Endometrial microvascular endothelial cells (primary cell): ENCODE measurements around the gene OR6F1. TPM values are rescaled to one million over a fixed set of nuclear protein-coding genes. Genes with fewer than 3 reads are reported as not detected.
"Not testable (repeated sequence)": the region's sequence is repeated elsewhere in the genome, so short reads cannot be mapped to it uniquely, and the experiment has no call there.

Source experiments
- in situ Hi-C: cut with HindIII; loops from 2 replicates; pipeline ENCODE4 v1.10.0; 2017; ENCODE audit warnings: low sequenced_read_pairs, low pct_unique_long_range_greater_than_20kb; ENCODE audit errors: inconsistent ontology term
- total RNA-seq: library from RNA; depleted of rRNA; stranded (reverse); fragments of >200 nt; gene quantifications from one replicate; pipeline ENCODE4 v1.2.3, GENCODE V29; 2015; ENCODE audit errors: inconsistent ontology term

Gene OR6F1
- total RNA-seq, result not detected

DNA sequence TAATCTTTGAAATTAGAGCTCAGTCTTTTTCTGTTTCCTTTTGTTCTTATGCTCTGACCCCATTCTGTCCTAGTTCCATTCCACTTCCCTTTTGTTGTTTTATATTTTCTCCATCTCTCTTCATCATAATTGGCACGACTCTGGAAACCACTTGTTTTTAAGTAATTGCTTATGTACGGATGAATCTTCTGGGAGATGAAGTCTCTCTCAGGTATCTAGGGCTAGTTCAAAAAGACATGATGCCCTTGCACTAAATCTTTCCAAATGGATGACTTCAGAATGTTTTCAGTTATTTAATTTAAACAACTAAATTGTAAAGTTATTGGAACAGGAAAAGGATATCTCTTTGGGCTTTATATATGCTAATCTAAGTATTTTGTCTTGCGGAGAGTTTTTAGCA, at the start of gene OR6F1:
Gene OR6F1 (minus strand): TSS at position 101 of the 400 bp plus-strand sequence. CDS start 3,891 bp downstream, outside the sequence.
- in situ Hi-C loops, result no loop called here

DNA sequence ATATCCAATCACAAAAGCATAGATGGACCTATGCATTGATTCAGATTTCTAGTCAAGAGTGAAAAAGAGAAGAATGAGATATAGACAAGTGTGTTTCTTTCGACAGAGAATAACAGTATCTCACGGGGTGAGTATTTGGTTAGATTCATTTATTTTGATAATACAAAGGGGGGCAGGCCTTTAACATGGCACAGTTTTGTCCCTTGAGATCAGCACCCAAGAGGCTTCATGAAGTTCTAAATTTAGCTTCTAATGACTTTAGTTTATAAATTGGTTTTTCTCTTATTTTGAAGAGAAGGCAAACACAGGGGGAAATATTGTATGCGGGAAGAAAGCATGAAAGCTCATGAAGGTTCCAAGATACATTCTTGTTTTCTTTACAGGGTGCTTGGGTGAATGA, 44.0 kb upstream of the OR6F1 start, which contains the start of gene OR1C1:
Gene OR1C1 (minus strand): TSS at position 101 of the 400 bp plus-strand sequence. CDS start 2,150 bp downstream, outside the sequence.
- in situ Hi-C loops, result no loop called here

DNA sequence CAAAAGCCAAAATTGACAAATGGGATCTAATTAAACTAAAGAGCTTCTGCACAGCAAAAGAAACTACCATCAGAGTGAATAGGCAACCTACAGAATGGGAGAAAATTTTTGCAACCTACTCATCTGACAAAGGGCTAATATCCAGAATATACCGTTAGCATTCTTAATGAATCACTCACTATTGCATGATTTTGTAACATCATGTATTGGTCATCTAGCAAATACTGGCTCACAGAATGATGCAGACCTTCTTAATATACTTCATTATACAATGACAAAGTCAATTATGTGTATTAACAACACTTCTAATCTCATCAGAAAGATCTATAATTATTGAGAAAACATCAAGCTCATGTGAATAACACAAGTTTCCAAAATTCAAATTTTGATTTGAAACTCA, 37.9 kb upstream of the OR6F1 start:
- in situ Hi-C loops, result not testable (repeated sequence)

DNA sequence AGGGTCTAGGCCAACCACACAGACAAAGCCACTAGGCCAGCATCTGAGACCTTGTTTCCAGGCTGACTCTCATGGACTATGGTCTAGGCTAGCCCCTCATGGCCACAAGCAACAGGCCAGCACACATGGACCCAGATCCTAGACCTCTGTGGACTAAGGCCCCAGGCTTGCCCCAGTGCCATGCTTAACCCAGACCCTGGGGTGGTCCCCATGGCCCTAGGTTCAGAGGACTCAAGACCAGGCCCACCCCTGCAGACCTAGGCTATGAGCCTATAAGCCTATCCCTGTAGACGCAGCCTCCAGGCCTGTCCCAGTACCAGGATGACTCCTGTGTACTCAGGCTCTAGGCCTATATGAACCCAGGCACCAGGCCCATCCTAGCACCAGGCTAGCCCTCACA, 33.4 kb upstream of the OR6F1 start:
- in situ Hi-C loops, result no loop called here

DNA sequence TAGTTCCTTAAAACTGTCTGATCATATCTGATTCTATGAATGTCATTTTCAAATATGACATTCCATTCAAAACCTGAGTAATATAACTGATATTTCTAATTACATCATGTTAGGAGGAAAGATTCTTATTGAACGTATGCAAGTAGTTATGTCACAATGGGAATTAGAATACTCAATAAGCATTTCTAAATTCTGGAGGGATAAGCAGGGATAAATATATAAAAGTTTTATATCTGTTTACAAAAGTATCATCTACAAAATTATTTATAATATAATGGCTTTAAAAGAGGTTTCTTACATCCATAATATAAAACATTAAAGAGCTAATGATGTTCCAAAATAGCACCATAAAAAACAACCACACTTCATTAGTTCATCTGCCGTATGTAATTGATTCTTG, 31.6 kb upstream of the OR6F1 start, which contains the start of gene OR14A2:
Gene OR14A2 (minus strand): TSS at position 101 of the 400 bp plus-strand sequence.
- in situ Hi-C loops, result no loop called here

DNA sequence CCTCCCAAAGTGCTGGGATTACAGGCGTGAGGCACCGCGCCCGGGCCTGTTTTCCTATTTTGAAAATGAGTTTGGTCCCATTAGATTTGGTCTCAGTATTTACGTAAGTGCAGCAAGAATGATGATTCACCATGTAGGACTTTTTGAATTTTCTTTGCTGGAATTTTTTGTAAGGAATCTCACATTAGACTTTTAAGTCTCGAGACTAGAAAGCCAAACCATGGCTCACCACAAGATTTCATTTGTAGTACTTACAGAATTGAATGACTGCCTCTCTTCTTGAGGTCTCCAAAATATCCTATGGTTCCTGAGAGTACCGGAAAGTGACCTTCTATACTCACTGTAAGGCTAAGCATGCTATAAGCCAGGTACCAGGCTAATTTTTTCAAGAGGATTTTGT, 31.2 kb upstream of the OR6F1 start:
- in situ Hi-C loops, result no loop called here

DNA sequence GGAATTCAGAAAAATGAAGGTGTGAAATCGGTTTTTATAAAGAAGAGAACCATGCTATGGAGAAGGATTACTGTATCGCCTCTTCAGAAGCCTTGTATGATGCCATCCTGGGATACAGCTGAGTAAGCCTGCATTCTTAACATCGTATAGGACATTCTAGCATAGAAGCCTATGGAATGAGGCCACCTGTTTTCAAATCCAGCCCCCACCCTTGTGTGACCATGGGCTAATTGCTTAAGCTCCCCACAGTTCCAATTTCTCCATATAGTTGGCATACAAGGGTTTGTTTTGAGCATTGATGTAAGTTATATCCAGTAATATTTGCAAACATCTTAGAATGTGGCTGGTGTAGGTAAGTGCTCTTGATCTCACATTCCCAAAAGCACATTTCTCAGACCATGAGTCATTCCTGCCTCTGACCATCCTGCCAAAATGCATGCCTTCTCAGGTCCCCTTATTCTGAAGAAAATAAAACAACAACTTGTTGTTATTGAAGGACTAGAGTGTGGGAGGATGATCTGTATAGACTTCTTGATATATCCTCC, 30.0 kb upstream of the OR6F1 start:
- in situ Hi-C loops, result no loop called here

DNA sequence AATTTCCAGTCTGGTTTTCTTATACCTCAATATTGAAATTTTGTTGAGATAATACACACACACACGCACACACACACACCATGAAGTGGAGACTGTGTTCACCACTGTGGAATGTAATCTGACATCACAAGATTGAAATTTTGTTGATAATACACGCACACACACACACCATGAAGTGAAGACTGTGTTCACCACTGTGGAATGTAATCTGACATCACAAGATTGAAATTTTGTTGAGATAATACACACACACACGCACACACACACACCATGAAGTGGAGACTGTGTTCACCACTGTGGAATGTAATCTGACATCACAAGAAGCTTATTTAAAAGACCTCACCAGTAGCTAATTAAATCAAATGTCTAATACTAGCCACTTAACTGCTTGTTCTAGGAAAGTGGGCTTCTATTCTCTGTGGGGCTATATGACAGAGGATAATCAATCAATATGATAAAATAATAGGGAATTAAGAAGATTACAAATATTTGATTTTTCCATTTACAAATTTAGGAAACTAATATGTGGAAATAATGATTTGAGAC, 25.8 kb upstream of the OR6F1 start:
- in situ Hi-C loops, result not testable (repeated sequence)

DNA sequence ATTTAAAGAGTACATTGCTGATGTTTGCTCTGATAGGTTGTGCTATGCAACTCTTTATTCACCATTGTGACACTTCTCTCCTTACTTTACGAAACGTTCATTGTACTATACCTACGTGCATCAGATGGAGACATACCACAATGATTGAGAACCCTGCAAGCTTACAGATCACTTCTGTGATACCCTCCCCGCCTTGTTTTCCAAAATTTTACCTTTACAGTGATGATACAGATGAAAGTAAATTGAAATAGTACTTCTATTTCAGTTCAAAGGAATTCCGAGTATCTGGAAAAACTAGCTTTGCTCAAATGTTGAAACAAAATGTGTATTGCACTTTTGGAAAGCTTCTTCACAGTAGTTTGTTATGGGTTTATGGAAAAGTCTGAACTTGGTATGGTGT, 25.3 kb upstream of the OR6F1 start:
- in situ Hi-C loops, result no loop called here

DNA sequence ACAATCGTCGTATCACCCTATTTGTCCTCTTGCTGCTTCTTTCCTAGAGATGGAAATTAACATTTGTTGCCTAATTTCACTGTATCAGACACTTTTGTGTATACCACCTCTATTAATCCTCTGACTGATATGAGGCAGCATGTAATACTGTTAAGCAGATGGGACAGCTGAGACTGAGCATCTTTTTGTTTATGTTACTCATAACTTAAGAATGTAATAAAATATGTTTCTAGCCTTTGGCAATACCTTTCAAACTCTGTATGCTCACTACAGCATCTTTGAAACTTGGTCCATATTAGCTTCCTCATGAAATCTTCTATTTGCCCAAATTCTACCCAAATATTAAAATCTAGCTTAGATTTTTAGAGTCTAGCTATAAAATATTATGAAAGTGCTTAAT, 24.3 kb upstream of the OR6F1 start:
- in situ Hi-C loops, result no loop called here

DNA sequence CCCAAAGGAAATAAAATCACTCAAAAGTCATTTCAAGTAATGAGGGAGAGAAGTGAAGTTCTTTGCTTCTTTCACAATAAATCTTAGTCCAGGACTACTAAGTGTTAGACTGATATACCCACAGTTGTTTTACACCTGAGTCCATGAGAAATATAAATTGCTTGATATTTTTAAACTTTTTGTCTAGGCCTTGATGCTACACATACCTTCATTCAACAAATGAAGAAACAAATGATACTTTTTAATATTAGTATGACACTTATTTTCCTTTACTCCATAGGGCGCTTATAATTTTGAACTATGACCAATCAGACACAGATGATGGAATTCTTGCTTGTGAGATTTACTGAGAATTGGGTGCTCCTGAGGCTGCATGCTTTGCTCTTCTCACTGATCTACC, 21.9 kb upstream of the OR6F1 start, which contains the start of gene OR14K1:
Gene OR14K1 (plus strand): TSS at position 301 of the 400 bp plus-strand sequence. CDS start 0 bp downstream, at position 301.
- in situ Hi-C loops, result no loop called here

DNA sequence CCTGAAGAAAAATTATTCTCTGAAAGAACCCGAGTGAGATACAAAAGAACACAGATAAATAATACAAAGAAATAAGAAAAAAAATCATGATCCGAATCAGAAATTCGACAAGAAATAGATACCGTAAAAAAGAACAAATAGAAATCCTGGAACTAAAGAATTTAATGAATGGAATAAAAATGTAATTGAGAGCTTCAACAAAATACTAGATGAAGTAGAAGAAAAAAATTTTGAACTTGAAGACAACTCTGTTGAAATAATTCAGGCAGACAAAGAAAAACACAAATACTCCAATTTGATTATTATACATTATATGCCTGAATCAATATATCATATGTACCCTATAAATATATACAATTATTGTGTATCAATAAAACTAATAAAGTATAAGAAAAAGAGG, 4.8 kb upstream of the OR6F1 start:
- in situ Hi-C loops, result no loop called here

DNA sequence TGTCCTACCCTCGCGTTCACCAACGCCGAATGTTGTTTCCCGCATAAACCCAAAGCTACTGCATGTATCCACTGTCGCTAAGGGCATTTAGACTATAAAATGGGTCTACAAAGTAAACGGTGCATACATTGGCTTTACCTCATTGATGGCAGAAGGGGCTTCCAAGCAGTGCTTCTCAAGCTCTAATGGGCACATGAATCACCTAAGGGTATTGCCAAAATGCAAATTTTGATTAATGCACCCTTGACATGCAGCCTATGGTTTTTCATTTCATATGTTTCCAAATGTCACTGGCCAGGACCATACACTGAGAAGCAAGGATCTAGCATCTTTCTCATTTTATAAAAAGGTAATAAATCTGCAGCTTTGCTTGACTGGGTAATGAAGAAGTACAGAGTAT, 2.7 kb downstream of the OR6F1 start:
- in situ Hi-C loops, result no loop called here

DNA sequence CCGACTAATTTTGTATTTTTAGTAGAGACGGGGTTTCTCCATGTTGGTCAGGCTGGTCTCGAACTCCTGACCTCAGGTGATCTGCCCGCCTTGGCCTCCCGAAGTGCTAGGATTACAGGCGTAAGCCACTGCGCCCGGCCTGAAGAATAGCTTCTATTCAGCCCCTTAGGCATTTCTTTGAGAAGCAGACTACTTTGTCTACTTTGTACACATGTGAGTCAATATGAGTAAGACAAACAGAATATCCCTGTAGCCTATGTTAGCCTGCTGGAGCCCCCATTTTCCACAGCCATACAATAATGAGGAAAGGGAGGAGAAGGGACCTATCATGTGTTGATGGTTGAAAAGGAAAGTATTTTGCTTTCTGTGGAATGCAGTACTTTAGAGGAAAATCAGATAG, 5.8 kb downstream of the OR6F1 start:
- in situ Hi-C loops, result not testable (repeated sequence)

DNA sequence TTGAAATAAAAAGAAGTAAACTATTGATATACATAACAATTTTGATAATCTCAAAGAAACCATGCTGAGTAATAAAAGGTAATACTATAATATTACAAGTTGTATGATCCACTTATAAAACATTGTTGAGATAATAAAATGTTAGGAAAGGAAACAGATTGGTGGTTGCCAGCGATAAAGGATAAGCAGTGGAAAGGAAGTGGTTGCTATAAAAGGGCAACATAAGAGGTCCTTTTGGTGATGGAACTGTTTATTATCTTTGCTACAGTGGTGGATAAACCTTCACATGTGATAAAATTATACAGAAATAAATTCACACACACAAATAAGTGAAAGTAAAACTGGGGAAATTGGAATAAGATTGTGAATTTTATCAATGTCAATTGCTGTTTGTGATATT, 15.1 kb downstream of the OR6F1 start:
- in situ Hi-C loops, result no loop called here

DNA sequence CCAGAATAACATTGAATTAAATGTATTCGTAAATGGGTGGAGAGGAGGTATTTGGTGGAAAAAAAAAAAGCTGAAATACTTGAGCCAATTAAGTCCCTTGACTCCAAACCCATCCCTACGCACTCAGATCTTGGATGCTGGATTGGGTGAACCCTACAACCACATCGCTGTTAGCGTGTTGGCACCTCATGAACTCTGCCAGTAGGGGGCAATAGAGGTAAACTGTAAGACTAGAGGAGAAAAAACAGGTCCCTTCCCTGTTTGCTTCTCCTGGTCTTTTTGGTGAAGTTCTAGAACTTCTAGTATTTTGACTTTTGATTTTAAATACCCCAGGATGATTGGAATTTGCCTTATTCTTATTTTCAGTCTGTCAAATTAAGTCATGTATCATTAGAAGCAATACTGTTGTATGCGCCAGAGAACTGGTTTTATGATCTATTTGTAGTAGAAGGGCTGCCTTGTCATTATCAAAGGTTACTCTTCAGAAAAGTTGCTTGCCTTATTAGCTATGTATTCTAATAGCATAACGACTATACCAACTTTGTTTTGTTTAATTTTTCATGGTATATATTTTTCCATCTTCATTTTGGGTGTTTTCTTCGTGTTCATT, 35.1 kb downstream of the OR6F1 start:
- in situ Hi-C loops, result no loop called here

DNA sequence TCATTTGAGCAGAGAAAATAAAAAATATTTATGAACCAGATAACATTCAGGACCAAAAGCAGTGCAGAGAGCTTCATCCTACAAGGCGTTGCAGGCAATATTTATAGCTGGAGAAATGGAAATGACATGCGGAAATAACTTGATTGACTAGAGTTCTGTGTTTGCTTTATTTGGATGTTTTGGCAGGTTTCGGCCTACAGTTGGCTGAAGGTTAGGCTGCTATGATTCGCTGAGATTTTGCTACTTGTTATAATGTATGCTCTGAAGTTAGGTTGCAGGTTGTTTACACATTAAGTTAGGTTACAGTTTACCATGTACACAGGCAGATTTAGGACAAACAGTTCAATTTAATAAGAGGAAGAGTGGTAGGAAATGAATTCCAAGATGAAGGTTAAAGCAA, 36.3 kb downstream of the OR6F1 start:
- in situ Hi-C loops, result no loop called here

DNA sequence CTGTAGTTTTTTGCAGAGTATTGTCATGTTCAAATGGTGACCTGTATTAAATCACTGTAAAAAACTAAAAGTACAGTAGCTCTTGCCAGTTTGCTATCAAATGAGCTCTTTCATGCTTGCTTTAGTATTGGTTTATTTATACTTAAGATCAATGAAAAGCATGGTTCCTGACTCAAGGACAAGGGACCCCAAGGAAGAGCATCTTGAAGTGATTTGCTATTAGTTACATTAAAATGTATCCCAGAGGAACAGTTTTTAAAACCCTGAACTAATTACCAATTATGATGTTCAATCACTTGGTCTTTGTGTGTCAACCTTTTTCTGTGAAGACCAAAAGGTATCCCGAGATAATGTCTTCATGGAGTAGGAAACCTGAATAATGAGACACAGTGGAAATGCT, 36.8 kb downstream of the OR6F1 start, which contains the start of gene OR13G1:
Gene OR13G1 (minus strand): TSS at position 101 of the 400 bp plus-strand sequence. CDS start 6,698 bp downstream, outside the sequence.
- in situ Hi-C loops, result no loop called here

DNA sequence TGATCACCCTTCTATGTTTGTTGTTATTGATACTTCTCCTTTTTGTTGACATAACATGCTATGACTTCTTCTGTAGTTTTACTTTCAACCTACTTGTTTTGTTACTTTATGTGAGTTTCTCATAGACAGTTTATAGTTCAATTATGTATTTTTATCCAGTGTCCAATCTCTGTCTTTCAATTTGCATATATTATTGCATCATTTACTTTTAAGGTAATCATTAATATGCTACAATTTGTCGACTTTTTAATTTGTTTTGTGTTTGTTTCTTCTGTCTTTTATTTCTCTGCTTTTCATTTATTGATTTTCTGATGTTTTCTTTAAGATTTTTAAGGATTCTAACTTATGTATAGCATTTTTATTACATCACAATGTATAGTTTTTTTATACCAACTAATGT, 47.2 kb downstream of the OR6F1 start:
- in situ Hi-C loops, result no loop called here
